Limb (tissue), 2 donors: ENCODE results near the gene SLC25A52.
"Not testable (repeated sequence)": the region's sequence is repeated elsewhere in the genome, so short reads cannot be mapped to it uniquely, and the experiment has no call there.

Experiments
- DNase-seq, 2 donors: peaks; one replicate each; pipeline ENCODE4 v3.0.0-alpha.2; 2016; ENCODE audit errors: extremely low spot score in 2 of 2

The SLC25A52 gene

GRCh38 chr18:31740180-31740579 lies 20.5 kb downstream of the SLC25A52 start:
- no peak for DNase-seq

- no peak for DNase-seq
Measured at GRCh38 chr18:31739651-31740050, 21.0 kb downstream of the SLC25A52 start.

GRCh38 chr18:31738460-31739407 lies 21.9 kb downstream of the SLC25A52 start:
- no peak for DNase-seq

GRCh38 chr18:31736630-31737029 lies 24.1 kb downstream of the SLC25A52 start:
- DNase-seq, result no peak

GRCh38 chr18:31731628-31732027 lies 29.1 kb downstream of the SLC25A52 start:
- DNase-seq, result no peak

GRCh38 chr18:31729196-31729595 lies 31.5 kb downstream of the SLC25A52 start:
- not testable (repeated sequence) for DNase-seq

- DNase-seq, result peak in 1 of 2 donors; percentile 59
Measured at GRCh38 chr18:31723990-31724711, 36.5 kb downstream of the SLC25A52 start.

GRCh38 chr18:31723639-31723989 lies 37.1 kb downstream of the SLC25A52 start:
- no peak for DNase-seq

GRCh38 chr18:31722369-31722957 lies 38.2 kb downstream of the SLC25A52 start:
- peak; percentile 20 to 81 for DNase-seq

- DNase-seq, result no peak
Measured at GRCh38 chr18:31721601-31722000, 39.1 kb downstream of the SLC25A52 start.

GRCh38 chr18:31720867-31721266 lies 39.8 kb downstream of the SLC25A52 start:
- no peak for DNase-seq

GRCh38 chr18:31719363-31720006 lies 41.2 kb downstream of the SLC25A52 start:
- DNase-seq, result no peak

- DNase-seq, result no peak
Measured at GRCh38 chr18:31718386-31718785, 42.3 kb downstream of the SLC25A52 start.

GRCh38 chr18:31716362-31716761 lies 44.3 kb downstream of the SLC25A52 start:
- no peak for DNase-seq

GRCh38 chr18:31711365-31712172 lies 49.1 kb downstream of the SLC25A52 start:
- DNase-seq, result no peak

- no peak for DNase-seq
Measured at GRCh38 chr18:31710826-31711225, 49.9 kb downstream of the SLC25A52 start.
